WTC11 (cell line): ENCODE results near the gene TSPAN4.

Experiments used
- ATF6 ChIP-seq: sonication (generic); formaldehyde crosslinking; IDR thresholded peaks from 2 replicates; pipeline ENCODE4 v1.8.1; 2023; ENCODE audit warnings: mild to moderate bottlenecking, missing genetic modification reagents
- CREB1 ChIP-seq: sonication (generic); formaldehyde crosslinking; IDR thresholded peaks from 2 replicates; pipeline ENCODE4 v1.8.0; 2023; ENCODE audit warnings: mild to moderate bottlenecking, missing genetic modification reagents
- CREM ChIP-seq: sonication (generic); formaldehyde crosslinking; IDR thresholded peaks from 2 replicates; pipeline ENCODE4 v1.8.1; 2022; ENCODE audit warnings: mild to moderate bottlenecking, missing genetic modification reagents, moderate library complexity
- CTCF ChIP-seq: fragments of 200-600 bp; IDR thresholded peaks from 2 replicates; pipeline ENCODE4 v1.8.0; 2022; ENCODE audit warnings: antibody characterized with exemption
- NFATC4 ChIP-seq: fragments of 250-450 bp; sonication (Bioruptor Pico); IDR thresholded peaks from 2 replicates; pipeline ENCODE4 v1.9.0; 2021; ENCODE audit warnings: mild to moderate bottlenecking
- NR3C1 ChIP-seq: sonication (generic); formaldehyde crosslinking; conservative IDR thresholded peaks from 2 replicates; pipeline ENCODE4 v1.8.1; 2023; ENCODE audit warnings: low read depth, mild to moderate bottlenecking, missing genetic modification reagents
- TCF7 ChIP-seq: sonication (generic); formaldehyde crosslinking; IDR thresholded peaks from 2 replicates; pipeline ENCODE4 v1.8.0; 2022; ENCODE audit warnings: mild to moderate bottlenecking, low read depth, missing genetic modification reagents, moderate library complexity
- ZBTB21 ChIP-seq: sonication (generic); formaldehyde crosslinking; IDR thresholded peaks from 2 replicates; pipeline ENCODE4 v1.8.1; 2023; ENCODE audit warnings: mild to moderate bottlenecking, missing genetic modification reagents, borderline replicate concordance

GRCh38 chr11:889257-889656 lies 46.6 kb downstream of the TSPAN4 start:
- TF ChIP-seq ZBTB21 (CRISPR knock-in tag) = no peak
- no peak for TF ChIP-seq CREM (CRISPR knock-in tag)
- TF ChIP-seq ATF6 = no peak
- no peak for TF ChIP-seq TCF7 (CRISPR knock-in tag)
- TF ChIP-seq NR3C1 = no peak
- TF ChIP-seq CTCF = no peak
- TF ChIP-seq CREB1 (CRISPR knock-in tag) = no peak
- no peak for TF ChIP-seq NFATC4 (CRISPR knock-in tag)
